HEK293T (cell line): Measurements from ENCODE around the gene IL2RA.

Experiments used
- FOXA1 ChIP-seq: fragments of 450-650 bp; IDR thresholded peaks from 2 replicates; pipeline ENCODE4 v1.6.1; 2016; ENCODE audit warnings: mild to moderate bottlenecking
- FOXM1 ChIP-seq: fragments of 450-650 bp; IDR thresholded peaks from 2 replicates; pipeline ENCODE4 v1.6.1; 2017; ENCODE audit warnings: mild to moderate bottlenecking, borderline replicate concordance
- HDGF ChIP-seq: fragments of 450-650 bp; IDR thresholded peaks from 2 replicates; pipeline ENCODE4 v1.6.1; 2017; ENCODE audit warnings: antibody characterized with exemption, borderline replicate concordance
- SP1 ChIP-seq: fragments of 450-650 bp; IDR thresholded peaks from 2 replicates; pipeline ENCODE4 v1.6.1; 2017

DNA sequence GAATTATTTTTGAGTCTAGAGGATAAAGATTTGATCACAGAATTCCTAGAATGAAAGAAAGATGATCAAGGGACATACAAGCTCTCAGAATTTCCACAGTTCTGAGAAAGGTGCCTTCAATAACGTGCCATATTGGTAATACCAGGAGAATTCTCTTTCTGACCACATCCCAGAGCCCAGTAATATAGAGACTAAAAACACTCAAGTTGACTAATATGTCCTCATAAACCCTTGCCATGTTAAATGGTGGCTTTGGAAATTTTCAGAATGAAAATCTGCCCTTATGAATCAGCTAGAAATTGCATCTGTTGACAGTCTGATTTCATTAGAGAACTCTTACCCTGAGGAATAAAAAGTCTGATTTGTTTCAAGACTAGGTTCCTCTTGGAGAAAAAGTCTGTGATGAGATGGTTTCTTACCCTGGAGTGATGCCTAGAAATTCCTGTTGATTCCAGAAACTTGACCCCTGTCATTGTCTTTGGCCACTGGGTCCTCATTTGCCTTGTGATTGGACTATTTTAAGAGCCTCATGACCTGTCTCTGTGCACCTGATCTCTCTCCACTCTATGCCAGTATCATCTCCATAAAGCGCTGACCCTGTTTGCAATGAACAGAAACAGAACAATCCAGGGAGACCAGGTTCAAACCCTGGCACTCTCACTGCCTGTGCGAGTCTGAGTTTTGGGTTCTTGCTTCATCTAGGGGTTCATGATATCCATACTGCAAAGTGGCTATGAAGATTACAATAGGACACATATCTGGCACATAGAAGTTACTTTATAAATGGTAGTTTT, 3.3 kb downstream of the IL2RA start:
- no peak for TF ChIP-seq HDGF
- no peak for TF ChIP-seq FOXA1
- no peak for TF ChIP-seq FOXM1
- no peak for TF ChIP-seq SP1
